Activated B cell treated with CpG ODN at 0.5 μM for 24 hours (primary cell): ENCODE measurements around the gene BBS12. TPM values are rescaled to one million over a fixed set of nuclear protein-coding genes. Genes with fewer than 3 reads are reported as not detected.

Source experiments
- ATAC-seq: fragments of 200-7000 bp; cut with Tn5 transposase; one replicate; pipeline ENCODE4 v1.10.0; 2021; ENCODE audit warnings: low read depth, mild to moderate bottlenecking, moderate library complexity
- CTCF ChIA-PET: fragments of 350-600 bp; sonication (Branson Sonifier 250); formaldehyde crosslinking; loops from one replicate; lab custom pipeline; 2021; ENCODE audit warnings: antibody characterized with exemption; lab: Charles Lee
- POLR2A ChIA-PET: fragments of 350-600 bp; sonication (Branson Sonifier 250); formaldehyde crosslinking; loops from one replicate; lab custom pipeline; 2021; ENCODE audit warnings: antibody characterized with exemption; lab: Charles Lee
- DNase-seq: peaks from one replicate; pipeline ENCODE4 v3.0.0; 2022
- H3K27ac Mint-ChIP-seq: one replicate; pipeline ENCODE4 v1.8.0; 2020; ENCODE audit warnings: mixed read lengths
- H3K27me3 Mint-ChIP-seq: one replicate; pipeline ENCODE4 v1.8.0; 2021; ENCODE audit warnings: mixed read lengths
- H3K36me3 Mint-ChIP-seq: one replicate; pipeline ENCODE4 v1.8.0; 2021; ENCODE audit warnings: low read depth, mixed read lengths
- H3K4me1 Mint-ChIP-seq: one replicate; pipeline ENCODE4 v1.8.0; 2021; ENCODE audit warnings: mixed read lengths
- H3K4me3 Mint-ChIP-seq: one replicate; pipeline ENCODE4 v1.8.0; 2020; ENCODE audit warnings: mild to moderate bottlenecking, mixed read lengths
- H3K9me3 Mint-ChIP-seq: one replicate; pipeline ENCODE4 v1.8.0; 2020; ENCODE audit warnings: mixed read lengths
- intact Hi-C: fragments of 100-400 bp; cut with micrococcal nuclease; formaldehyde crosslinking; loops from one replicate; pipeline ENCODE4 v1.15.1; 2024
- total RNA-seq: library from RNA; stranded (reverse); gene quantifications from 2 replicates; pipeline ENCODE4 v1.2.3, GENCODE V29; 2022
- TF ChIP-seq, protein P1 (sequence below): fragments of 200-600 bp; IDR thresholded peaks from one replicate; pipeline ENCODE4 v1.8.0; 2022; ENCODE audit warnings: antibody characterized with exemption, mild to moderate bottlenecking

BBS12 gene
- total RNA-seq, 1 donor from 2014 or later: 3.3 TPM

DNA sequence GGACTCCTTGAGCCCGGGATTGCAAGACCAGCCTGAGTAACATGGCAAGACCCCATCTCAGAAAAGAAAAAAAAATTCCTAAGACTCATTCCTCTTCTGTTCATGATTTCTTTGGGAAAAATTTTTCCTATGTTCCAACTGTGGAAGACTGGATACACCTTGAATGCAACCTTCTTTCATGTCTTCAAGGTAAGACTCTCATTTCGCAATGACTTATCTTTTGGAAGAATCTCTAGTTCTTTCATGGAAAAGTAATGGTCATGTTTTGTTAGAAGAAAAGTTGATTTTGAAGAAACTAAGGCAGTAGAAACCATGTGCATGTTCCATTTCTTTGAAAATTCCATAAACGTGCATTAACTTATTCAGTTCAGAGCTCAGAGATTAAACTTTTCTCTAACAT lies 26.0 kb upstream of the BBS12 start:
- TF ChIP-seq, protein P1, sequence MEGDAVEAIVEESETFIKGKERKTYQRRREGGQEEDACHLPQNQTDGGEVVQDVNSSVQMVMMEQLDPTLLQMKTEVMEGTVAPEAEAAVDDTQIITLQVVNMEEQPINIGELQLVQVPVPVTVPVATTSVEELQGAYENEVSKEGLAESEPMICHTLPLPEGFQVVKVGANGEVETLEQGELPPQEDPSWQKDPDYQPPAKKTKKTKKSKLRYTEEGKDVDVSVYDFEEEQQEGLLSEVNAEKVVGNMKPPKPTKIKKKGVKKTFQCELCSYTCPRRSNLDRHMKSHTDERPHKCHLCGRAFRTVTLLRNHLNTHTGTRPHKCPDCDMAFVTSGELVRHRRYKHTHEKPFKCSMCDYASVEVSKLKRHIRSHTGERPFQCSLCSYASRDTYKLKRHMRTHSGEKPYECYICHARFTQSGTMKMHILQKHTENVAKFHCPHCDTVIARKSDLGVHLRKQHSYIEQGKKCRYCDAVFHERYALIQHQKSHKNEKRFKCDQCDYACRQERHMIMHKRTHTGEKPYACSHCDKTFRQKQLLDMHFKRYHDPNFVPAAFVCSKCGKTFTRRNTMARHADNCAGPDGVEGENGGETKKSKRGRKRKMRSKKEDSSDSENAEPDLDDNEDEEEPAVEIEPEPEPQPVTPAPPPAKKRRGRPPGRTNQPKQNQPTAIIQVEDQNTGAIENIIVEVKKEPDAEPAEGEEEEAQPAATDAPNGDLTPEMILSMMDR: no peak
- ATAC-seq: no peak
- no peaks in the 10 kb centered on the region for H3K36me3 Mint-ChIP-seq
- no peak overlapping the region for H3K4me3 Mint-ChIP-seq
- no peaks in the 10 kb centered on the region for H3K9me3 Mint-ChIP-seq
- no peaks in the 10 kb centered on the region for H3K4me1 Mint-ChIP-seq
- intact Hi-C loops: no loop called here
- CTCF ChIA-PET: no interaction called here
- H3K27ac Mint-ChIP-seq: no peak overlapping the region
- POLR2A ChIA-PET: no interaction called here
- DNase-seq: no peak
- H3K27me3 Mint-ChIP-seq: peaks cover 9% of the 10 kb centered on the region

DNA sequence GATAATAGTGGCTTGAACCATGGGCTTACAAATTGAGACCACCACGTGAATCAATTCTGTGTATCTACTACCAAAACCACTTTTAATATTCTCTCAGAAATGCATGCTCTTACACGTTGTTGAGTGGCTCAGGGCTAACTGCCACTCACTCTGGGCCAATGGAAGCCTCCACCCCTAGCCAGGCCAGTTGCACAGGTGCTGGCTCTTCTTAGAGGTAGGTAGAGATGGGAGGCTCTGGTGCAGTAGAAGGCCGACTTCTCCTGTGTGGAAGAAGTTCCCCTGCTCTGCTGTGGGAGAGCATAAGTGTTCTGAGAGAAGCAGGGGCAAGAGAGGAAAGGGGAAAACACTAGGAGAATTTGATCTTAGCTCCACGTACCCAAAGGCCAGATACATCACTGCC lies 25.0 kb upstream of the BBS12 start:
- DNase-seq: no peak
- no peaks in the 10 kb centered on the region for H3K9me3 Mint-ChIP-seq
- H3K4me1 Mint-ChIP-seq: no peaks in the 10 kb centered on the region
- H3K36me3 Mint-ChIP-seq: no peaks in the 10 kb centered on the region
- H3K4me3 Mint-ChIP-seq: no peak overlapping the region
- no peak for ATAC-seq
- POLR2A ChIA-PET: no interaction called here
- intact Hi-C loops: no loop called here
- CTCF ChIA-PET: no interaction called here
- no peak overlapping the region for H3K27ac Mint-ChIP-seq
- TF ChIP-seq, protein P1: no peak
- H3K27me3 Mint-ChIP-seq: peaks cover 10% of the 10 kb centered on the region

DNA sequence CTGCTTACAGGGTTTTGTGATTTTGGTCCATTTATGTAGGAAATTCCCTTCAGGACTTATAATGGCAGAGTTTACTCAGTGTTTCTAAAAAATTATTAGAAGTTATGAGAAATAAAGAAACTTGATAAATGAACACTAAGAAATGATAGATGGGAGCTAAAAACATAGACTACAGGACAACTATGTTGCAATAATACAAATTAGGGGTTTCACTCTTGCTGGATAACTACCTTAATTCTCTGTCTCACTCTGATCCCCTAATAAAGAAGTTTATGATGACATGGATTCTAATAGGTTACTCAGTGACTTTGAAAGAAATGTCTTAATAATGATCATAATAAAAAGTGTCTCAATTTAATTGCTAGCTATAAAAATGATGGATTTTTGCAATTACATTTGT lies 23.3 kb upstream of the BBS12 start:
- no peak for ATAC-seq
- peaks cover 7% of the 10 kb centered on the region for H3K27me3 Mint-ChIP-seq
- TF ChIP-seq, protein P1: no peak
- POLR2A ChIA-PET: no interaction called here
- DNase-seq: no peak
- H3K4me1 Mint-ChIP-seq: no peaks in the 10 kb centered on the region
- no peaks in the 10 kb centered on the region for H3K9me3 Mint-ChIP-seq
- H3K4me3 Mint-ChIP-seq: no peak overlapping the region
- H3K27ac Mint-ChIP-seq: no peak overlapping the region
- CTCF ChIA-PET: no interaction called here
- intact Hi-C loops: no loop called here
- no peaks in the 10 kb centered on the region for H3K36me3 Mint-ChIP-seq

DNA sequence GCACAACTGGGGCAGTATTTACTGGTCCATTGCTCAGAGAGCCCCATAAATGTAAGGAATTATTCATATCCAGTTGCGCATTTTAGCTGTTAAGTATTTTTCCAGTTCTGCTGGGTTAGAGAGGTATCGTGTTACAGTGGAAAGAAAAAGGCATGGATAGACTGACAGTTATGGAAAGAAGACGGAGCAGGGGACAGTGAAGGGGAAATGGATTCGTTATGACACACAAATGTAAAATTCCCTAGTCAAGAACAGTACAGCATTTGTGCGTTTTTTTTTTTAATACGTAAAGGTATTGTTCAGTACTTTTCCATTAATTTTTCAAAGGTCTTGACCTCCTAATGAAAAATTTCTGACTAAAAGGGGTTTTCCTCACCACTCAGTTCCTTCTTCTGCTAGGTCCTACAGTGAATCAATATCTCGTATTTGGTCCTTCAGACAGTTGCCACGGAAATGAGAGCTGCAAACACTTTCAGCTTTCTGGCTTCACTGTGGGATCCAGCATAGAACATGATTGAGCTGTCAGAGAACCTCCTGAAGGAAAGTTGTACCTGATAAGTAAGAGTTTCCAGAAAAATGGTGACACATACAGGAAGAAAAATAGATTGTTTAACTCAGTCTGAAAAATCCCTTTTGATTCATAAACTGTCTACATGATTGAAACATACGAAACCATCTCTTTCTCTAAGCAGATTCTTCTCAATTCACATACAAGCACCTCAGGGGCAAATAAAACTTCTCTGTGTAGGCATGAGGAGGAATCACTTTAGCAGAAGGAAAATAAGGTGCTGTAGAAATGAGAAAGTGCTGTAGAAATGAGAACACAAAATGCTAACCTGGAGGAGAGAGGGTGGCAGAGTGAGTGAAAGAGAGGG lies 21.8 kb upstream of the BBS12 start:
- peaks cover 5% of the 10 kb centered on the region for H3K27me3 Mint-ChIP-seq
- no peak overlapping the region for H3K4me3 Mint-ChIP-seq
- H3K9me3 Mint-ChIP-seq: no peaks in the 10 kb centered on the region
- POLR2A ChIA-PET: no interaction called here
- TF ChIP-seq, protein P1: no peak
- no peak overlapping the region for H3K27ac Mint-ChIP-seq
- CTCF ChIA-PET: no interaction called here
- H3K4me1 Mint-ChIP-seq: no peaks in the 10 kb centered on the region
- H3K36me3 Mint-ChIP-seq: no peaks in the 10 kb centered on the region
- ATAC-seq (no peak), DNase-seq (no peak)
- intact Hi-C loops: loop anchor here (10.0 kb wide), 1 partner anchor 406 kb away; no protein-coding TSS in a partner anchor

DNA sequence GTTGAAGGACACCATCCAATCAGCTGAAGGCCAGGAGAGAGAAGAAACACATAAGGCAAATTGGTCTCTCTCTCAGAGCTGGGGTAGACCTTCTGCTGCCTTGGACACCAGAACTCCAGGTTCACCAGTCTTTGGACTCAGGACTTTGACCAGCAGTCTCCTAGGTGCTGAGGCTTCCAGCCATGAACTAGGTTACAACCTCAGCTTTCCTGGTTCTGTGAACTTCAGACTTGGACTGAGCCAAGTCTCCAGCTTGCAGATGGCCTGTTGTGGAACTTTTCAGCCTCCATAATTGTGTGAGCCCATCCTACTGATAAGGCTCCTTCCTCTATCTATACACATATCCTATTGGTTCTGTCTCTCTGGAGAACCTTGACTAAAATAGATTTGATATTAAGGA lies 20.6 kb upstream of the BBS12 start:
- Mint-ChIP-seq H3K4me3 (no peak overlapping the region), H3K36me3 (no peaks in the 10 kb centered on the region), H3K9me3 (no peaks in the 10 kb centered on the region), H3K4me1 (no peaks in the 10 kb centered on the region), H3K27me3 (peaks cover 5% of the 10 kb centered on the region), H3K27ac (no peak overlapping the region)
- ChIA-PET CTCF (no interaction called here), POLR2A (no interaction called here)
- TF ChIP-seq, protein P1: no peak
- no peak for ATAC-seq
- intact Hi-C loops: loop anchor here (10.0 kb wide), 1 partner anchor 407 kb away; no protein-coding TSS in a partner anchor
- no peak for DNase-seq
